Transverse colon (tissue), 4 donors: ENCODE results near the gene CEP57L1. TPM values are rescaled to one million over a fixed set of nuclear protein-coding genes. Genes with fewer than 3 reads are reported as not detected.

Source experiments
- DNase-seq: peaks from one replicate; pipeline ENCODE4 v3.0.0-alpha.2; 2019
- H3K27ac ChIP-seq, 4 donors: fragments of 200-600 bp; sonication (generic); 2 replicates each; pipeline ENCODE4 v1.5.1; 2016 to 2018; ENCODE audit warnings: inconsistent platforms in 4 of 4
- H3K27me3 ChIP-seq: fragments of 200-600 bp; sonication (generic); 2 replicates; pipeline ENCODE4 v1.5.1; 2017; ENCODE audit warnings: inconsistent platforms
- H3K36me3 ChIP-seq, 4 donors: fragments of 200-600 bp; sonication (generic); 2 replicates each; pipeline ENCODE4 v1.5.1; 2017 to 2019; ENCODE audit warnings: inconsistent platforms in 4 of 4
- H3K4me1 ChIP-seq, 4 donors: fragments of 200-600 bp; sonication (generic); 2 replicates each; pipeline ENCODE4 v1.5.1; 2017 to 2020; ENCODE audit warnings: inconsistent platforms in 4 of 4
- H3K4me3 ChIP-seq, 4 donors: fragments of 200-600 bp; sonication (generic); 1 replicate in 1 of 4; 2 replicates in 3 of 4; pipeline versions ENCODE4 v1.5.1 to v1.6.1; 2017 to 2019; ENCODE audit warnings: inconsistent platforms in 4 of 4
- H3K9me3 ChIP-seq, 2 donors: fragments of 200-600 bp; sonication (generic); 2 replicates each; pipeline ENCODE4 v1.5.1; 2017 to 2019; ENCODE audit warnings: inconsistent platforms in 2 of 2
- CTCF ChIP-seq, 5 experiments: fragments of 200-600 bp in 3 of 5; fragments of 450-650 bp in 2 of 5; sonication (generic) in 3 of 5; IDR thresholded peaks; 1 replicate in 2 of 5; 2 replicates in 3 of 5; pipeline ENCODE4 v1.5.1; 2016 to 2017; ENCODE audit warnings: antibody characterized with exemption in 5 of 5, inconsistent platforms in 3 of 5, mild to moderate bottlenecking in 2 of 5, moderate library complexity in 1 of 5
- EP300 ChIP-seq: sonication (generic); formaldehyde crosslinking; IDR thresholded peaks from one replicate; pipeline ENCODE4 v1.6.1; 2017; ENCODE audit warnings: antibody characterized with exemption, low read depth
- POLR2A ChIP-seq: fragments of 450-650 bp; IDR thresholded peaks from one replicate; pipeline ENCODE4 v1.6.1; 2016; ENCODE audit warnings: antibody characterized with exemption, mild to moderate bottlenecking, moderate library complexity
- POLR2AphosphoS5 ChIP-seq, 3 donors: sonication (generic); formaldehyde crosslinking; IDR thresholded peaks; one replicate each; pipeline ENCODE4 v1.6.1; 2016; ENCODE audit warnings: antibody characterized with exemption in 3 of 3
- WGBS, 2 donors: methylation state at CpG; one replicate each; pipeline ENCODE4 v1.1.5; 2018; ENCODE audit warnings: low coverage in 1 of 2; 5-methylcytosine and 5-hydroxymethylcytosine counted together
- in situ Hi-C, 4 donors: fragments of 200-750 bp; cut with MboI; loops; one replicate each; pipeline versions ENCODE4 v1.15.0 to v1.15.1; 2017; ENCODE audit warnings: low sequenced_read_pairs in 3 of 4, low pct_ligation_motif_present in 1 of 4, low pct_unique_long_range_greater_than_20kb in 1 of 4
- intact Hi-C: fragments of 100-400 bp; cut with DNase I; formaldehyde crosslinking; loops from one replicate; pipeline ENCODE4 v1.15.1; 2023; ENCODE audit warnings: low total_unique reads
- total RNA-seq, 4 donors: library from RNA; depleted of rRNA; stranded (reverse); fragments of >200 nt; gene quantifications; one replicate each; pipeline ENCODE4 v1.1.0, GENCODE V29; 2016

CEP57L1 gene
- total RNA-seq, 4 donors from 2014 or later, result 1.9 to 29.5 (median 9.5) TPM

GRCh38 chr6:109164331-109164730 lies 69.0 kb downstream of the CEP57L1 start:
- peaks cover 0 to 8% (median 3%) of the 10 kb centered on the region in 4 donors for H3K36me3 ChIP-seq
- H3K9me3 ChIP-seq, result no peaks in the 10 kb centered on the region
- H3K4me1 ChIP-seq, result peaks cover 0 to 3% (median 0%) of the 10 kb centered on the region in 4 donors
- H3K27ac ChIP-seq, result no peak overlapping the region
- intact Hi-C loops (no loop called here), in situ Hi-C loops (no loop called here)
- DNase-seq, result no peak
- no peaks in the 10 kb centered on the region for H3K27me3 ChIP-seq
- H3K4me3 ChIP-seq, result no peak overlapping the region
- TF ChIP-seq POLR2AphosphoS5 (IDR thresholded peaks at IDR 0.05) (no peak), POLR2A (no peak), EP300 (no peak), CTCF (IDR thresholded peaks at IDR 0.05) (no peak)

GRCh38 chr6:109165392-109165974 lies 70.2 kb downstream of the CEP57L1 start:
- no peak overlapping the region for H3K4me3 ChIP-seq
- no peaks in the 10 kb centered on the region for H3K27me3 ChIP-seq
- no peak for TF ChIP-seq EP300
- peak in 1 of 3 donors; percentile 29 for TF ChIP-seq POLR2AphosphoS5 (IDR thresholded peaks at IDR 0.05)
- peaks cover 0 to 5% (median 0%) of the 10 kb centered on the region in 4 donors for H3K36me3 ChIP-seq
- H3K9me3 ChIP-seq, result no peaks in the 10 kb centered on the region
- peaks cover 0 to 3% (median 0%) of the 10 kb centered on the region in 4 donors for H3K4me1 ChIP-seq
- intact Hi-C loops (no loop called here), in situ Hi-C loops (no loop called here)
- peak overlapping the region in 1 of 4 donors; percentile 26 for H3K27ac ChIP-seq
- 34 to 40% methylated on average over 1 of the region's 1 CpG for WGBS, 2 donors
- peak; percentile 15 for DNase-seq

DNA sequence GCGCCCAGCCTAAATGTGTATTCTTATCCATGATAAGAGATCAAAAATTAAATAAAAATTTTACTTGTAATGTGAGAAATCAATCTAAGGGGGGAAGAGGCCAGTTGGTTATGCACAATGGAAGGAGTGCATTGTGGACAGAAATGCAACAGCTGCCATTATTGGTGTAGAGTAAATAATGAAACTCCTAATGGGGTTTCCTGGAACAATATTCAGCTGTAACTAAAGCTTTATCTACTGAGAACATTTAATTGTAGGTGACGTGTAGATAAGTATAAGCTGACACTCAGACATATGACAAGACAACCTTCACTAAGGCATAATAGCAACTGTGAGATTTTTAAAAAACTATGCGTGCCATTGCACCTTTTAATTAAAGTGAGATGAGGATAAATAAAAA lies 71.4 kb downstream of the CEP57L1 start:
- no peak for TF ChIP-seq POLR2A
- no peak for TF ChIP-seq POLR2AphosphoS5 (IDR thresholded peaks at IDR 0.05)
- no peak for TF ChIP-seq EP300
- no peak for TF ChIP-seq CTCF (IDR thresholded peaks at IDR 0.05)
- Histone ChIP-seq H3K4me1 (peaks cover 0 to 3% (median 0%) of the 10 kb centered on the region in 4 donors), H3K36me3 (no peaks in the 10 kb centered on the region), H3K4me3 (no peak overlapping the region), H3K27ac (no peak overlapping the region), H3K27me3 (no peaks in the 10 kb centered on the region), H3K9me3 (no peaks in the 10 kb centered on the region)
- no peak for DNase-seq
- intact Hi-C loops (no loop called here), in situ Hi-C loops (no loop called here)
- WGBS, 2 donors, result 81 to 87% methylated on average over 2 to 3 of the region's 3 CpGs

GRCh38 chr6:109167562-109167961 lies 72.3 kb downstream of the CEP57L1 start:
- DNase-seq, result no peak
- in situ Hi-C loops, result no loop called here
- H3K4me1 ChIP-seq, result peaks cover 0 to 3% (median 0%) of the 10 kb centered on the region in 4 donors

More at GRCh38 chr6:109167562-109167961, 72.3 kb downstream of the CEP57L1 start:
- H3K9me3 ChIP-seq, result no peaks in the 10 kb centered on the region
- intact Hi-C loops, result no loop called here
- no peaks in the 10 kb centered on the region for H3K36me3 ChIP-seq
- no peaks in the 10 kb centered on the region for H3K27me3 ChIP-seq
- 87 to 89% methylated on average over 3 to 4 of the region's 4 CpGs for WGBS, 2 donors
- no peak overlapping the region for H3K4me3 ChIP-seq
- TF ChIP-seq CTCF (IDR thresholded peaks at IDR 0.05), result no peak
- TF ChIP-seq POLR2A, result no peak
- TF ChIP-seq POLR2AphosphoS5 (IDR thresholded peaks at IDR 0.05), result no peak
- no peak for TF ChIP-seq EP300
- H3K27ac ChIP-seq, result no peak overlapping the region
